Measurements from ENCODE around the gene PFN3. TPM values are rescaled to one million over a fixed set of nuclear protein-coding genes. Genes with fewer than 3 reads are reported as not detected.

Gene PFN3
- total and polyA plus RNA-seq, 2 of the 13 experiments (the other 11 are each of a cell fraction or from before 2014, with no cell fraction given): not detected

DNA sequence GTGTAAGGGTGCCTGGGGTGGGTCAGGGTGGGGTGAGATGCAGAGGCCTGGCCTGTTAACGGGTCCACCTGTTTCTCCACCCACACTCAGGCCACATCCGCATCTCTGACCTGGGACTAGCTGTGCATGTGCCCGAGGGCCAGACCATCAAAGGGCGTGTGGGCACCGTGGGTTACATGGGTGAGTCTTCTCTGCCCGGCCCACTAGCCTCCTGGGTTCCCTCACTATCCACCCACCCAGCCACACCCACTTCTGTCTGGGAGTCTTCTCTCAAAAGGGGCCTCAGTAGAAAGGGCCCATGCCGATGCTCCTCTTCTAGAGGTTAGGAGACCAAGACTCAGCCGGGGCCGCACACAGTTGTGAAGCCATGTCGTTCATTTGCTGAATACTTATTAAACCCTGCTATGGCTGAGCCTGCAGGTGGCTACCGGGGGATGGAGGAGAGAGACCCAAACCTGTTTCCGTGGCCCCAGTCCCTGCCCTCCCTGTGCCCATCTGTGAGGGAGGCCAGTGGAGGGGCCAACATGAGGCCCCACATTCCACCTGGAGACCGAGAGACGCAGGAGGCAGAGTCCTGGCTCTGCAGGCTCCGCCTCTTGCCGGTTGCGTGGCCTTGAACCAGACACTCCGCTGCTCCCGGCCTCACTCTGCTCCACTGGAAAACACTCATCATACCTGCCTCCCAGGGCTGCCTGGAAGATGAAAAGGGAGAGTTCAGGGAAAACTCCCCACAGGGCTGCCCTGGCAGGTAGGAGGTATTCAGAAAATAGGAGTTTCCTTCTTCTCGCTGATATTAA is 34.7 kb upstream of the PFN3 start:
- POLR2A ChIA-PET: interaction anchor here (1.1 to 1.6 kb wide), 4 partner anchors 9 to 56 kb away, joined by 3 to 5 read pairs (median 3); partner anchors contain the start of gene GRK6
- Histone ChIP-seq H3K36me3 (replicated peaks in 1 of 2; ENCODE audit: control insufficient read depth in 1 of 2, insufficient read depth in 2 of 2, low read length in 2 of 2) (peaks cover 22 to 32% of the 10 kb centered on the region in 2 experiments; a peak in 4 of 5 replicates), H3K9me3 (ENCODE audit: low read length) (no peaks in the 10 kb centered on the region), H3K4me2 (ENCODE audit: low read depth, low read length) (peak overlapping the region; percentile 14; the same call in 1 of the 2 replicates), H3K9ac (ENCODE audit: insufficient read depth, low read depth, low read length) (no peak overlapping the region), H3K4me1 (ENCODE audit: insufficient read depth, low read length) (peaks cover 35% of the 10 kb centered on the region), H3K79me2 (ENCODE audit: insufficient read depth, low read length) (no peaks in the 10 kb centered on the region), H2AFZ (ENCODE audit: low read length) (no peak overlapping the region), H3K27me3 (ENCODE audit: control insufficient read depth in 1 of 2, insufficient read depth in 2 of 2, low read length in 2 of 2) (no peaks in the 10 kb centered on the region), H3K27ac (ENCODE audit: extremely low read length, insufficient read depth, low read length) (peak overlapping the region; percentile 58), H4K20me1 (ENCODE audit: insufficient read depth, low read length) (no peaks in the 10 kb centered on the region), H3K4me3 (replicated peaks in 1 of 3; ENCODE audit: insufficient read depth in 1 of 3, low read depth in 2 of 3, low read length in 3 of 3) (no peak overlapping the region; a peak in 1 of 6 replicates)
- 67% methylated on average over 6 of the region's 20 CpGs for WGBS (ENCODE audit: low lambda C conversion rate)
- no peak for FAIRE-seq
- in situ Hi-C loops (cut with HindIII; ENCODE audit: extremely low pct_ligation_motif_present, low pct_unique_long_range_greater_than_20kb) (no loop called here), intact Hi-C loops (cut with micrococcal nuclease; ENCODE audit: unreplicated experiment) (no loop called here)
- peak; percentile 69 for DNase-seq (ENCODE audit: low spot score)
- peak; percentile 82 for ATAC-seq
- CTCF ChIA-PET (ENCODE audit: low intra/inter-chr PET ratio, low total read pairs): no interaction called here
- no TSS peak for BruUV-seq (replicated peaks)
- TF ChIP-seq, protein P1, sequence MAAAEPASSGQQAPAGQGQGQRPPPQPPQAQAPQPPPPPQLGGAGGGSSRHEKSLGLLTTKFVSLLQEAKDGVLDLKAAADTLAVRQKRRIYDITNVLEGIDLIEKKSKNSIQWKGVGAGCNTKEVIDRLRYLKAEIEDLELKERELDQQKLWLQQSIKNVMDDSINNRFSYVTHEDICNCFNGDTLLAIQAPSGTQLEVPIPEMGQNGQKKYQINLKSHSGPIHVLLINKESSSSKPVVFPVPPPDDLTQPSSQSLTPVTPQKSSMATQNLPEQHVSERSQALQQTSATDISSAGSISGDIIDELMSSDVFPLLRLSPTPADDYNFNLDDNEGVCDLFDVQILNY (CRISPR knock-in tag; conservative IDR thresholded peaks at IDR 0.05): no peak
- TF ChIP-seq, protein P2, sequence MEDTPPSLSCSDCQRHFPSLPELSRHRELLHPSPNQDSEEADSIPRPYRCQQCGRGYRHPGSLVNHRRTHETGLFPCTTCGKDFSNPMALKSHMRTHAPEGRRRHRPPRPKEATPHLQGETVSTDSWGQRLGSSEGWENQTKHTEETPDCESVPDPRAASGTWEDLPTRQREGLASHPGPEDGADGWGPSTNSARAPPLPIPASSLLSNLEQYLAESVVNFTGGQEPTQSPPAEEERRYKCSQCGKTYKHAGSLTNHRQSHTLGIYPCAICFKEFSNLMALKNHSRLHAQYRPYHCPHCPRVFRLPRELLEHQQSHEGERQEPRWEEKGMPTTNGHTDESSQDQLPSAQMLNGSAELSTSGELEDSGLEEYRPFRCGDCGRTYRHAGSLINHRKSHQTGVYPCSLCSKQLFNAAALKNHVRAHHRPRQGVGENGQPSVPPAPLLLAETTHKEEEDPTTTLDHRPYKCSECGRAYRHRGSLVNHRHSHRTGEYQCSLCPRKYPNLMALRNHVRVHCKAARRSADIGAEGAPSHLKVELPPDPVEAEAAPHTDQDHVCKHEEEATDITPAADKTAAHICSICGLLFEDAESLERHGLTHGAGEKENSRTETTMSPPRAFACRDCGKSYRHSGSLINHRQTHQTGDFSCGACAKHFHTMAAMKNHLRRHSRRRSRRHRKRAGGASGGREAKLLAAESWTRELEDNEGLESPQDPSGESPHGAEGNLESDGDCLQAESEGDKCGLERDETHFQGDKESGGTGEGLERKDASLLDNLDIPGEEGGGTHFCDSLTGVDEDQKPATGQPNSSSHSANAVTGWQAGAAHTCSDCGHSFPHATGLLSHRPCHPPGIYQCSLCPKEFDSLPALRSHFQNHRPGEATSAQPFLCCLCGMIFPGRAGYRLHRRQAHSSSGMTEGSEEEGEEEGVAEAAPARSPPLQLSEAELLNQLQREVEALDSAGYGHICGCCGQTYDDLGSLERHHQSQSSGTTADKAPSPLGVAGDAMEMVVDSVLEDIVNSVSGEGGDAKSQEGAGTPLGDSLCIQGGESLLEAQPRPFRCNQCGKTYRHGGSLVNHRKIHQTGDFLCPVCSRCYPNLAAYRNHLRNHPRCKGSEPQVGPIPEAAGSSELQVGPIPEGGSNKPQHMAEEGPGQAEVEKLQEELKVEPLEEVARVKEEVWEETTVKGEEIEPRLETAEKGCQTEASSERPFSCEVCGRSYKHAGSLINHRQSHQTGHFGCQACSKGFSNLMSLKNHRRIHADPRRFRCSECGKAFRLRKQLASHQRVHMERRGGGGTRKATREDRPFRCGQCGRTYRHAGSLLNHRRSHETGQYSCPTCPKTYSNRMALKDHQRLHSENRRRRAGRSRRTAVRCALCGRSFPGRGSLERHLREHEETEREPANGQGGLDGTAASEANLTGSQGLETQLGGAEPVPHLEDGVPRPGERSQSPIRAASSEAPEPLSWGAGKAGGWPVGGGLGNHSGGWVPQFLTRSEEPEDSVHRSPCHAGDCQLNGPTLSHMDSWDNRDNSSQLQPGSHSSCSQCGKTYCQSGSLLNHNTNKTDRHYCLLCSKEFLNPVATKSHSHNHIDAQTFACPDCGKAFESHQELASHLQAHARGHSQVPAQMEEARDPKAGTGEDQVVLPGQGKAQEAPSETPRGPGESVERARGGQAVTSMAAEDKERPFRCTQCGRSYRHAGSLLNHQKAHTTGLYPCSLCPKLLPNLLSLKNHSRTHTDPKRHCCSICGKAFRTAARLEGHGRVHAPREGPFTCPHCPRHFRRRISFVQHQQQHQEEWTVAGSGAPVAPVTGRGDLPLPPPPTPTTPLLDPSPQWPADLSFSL (CRISPR knock-in tag; IDR thresholded peaks at IDR 0.05): no peak
- TF ChIP-seq ZNF350 (CRISPR knock-in tag; IDR thresholded peaks at IDR 0.05; ENCODE audit: borderline replicate concordance, low read depth) (no peak), NONO (IDR thresholded peaks at IDR 0.05) (no peak), NONO (CRISPR knock-in tag; conservative IDR thresholded peaks at IDR 0.05) (no peak), ZFP62 (CRISPR knock-in tag; IDR thresholded peaks at IDR 0.05) (no peak), ZBTB38 (CRISPR knock-in tag; IDR thresholded peaks at IDR 0.05) (0 out of 2 replicates have a peak, but pooled peaks have one; percentile 23), JUNB (CRISPR knock-in tag; IDR thresholded peaks at IDR 0.05; ENCODE audit: borderline replicate concordance) (no peak), SP2 (CRISPR knock-in tag; IDR thresholded peaks at IDR 0.05) (no peak)
- TF ChIP-seq, protein P3, sequence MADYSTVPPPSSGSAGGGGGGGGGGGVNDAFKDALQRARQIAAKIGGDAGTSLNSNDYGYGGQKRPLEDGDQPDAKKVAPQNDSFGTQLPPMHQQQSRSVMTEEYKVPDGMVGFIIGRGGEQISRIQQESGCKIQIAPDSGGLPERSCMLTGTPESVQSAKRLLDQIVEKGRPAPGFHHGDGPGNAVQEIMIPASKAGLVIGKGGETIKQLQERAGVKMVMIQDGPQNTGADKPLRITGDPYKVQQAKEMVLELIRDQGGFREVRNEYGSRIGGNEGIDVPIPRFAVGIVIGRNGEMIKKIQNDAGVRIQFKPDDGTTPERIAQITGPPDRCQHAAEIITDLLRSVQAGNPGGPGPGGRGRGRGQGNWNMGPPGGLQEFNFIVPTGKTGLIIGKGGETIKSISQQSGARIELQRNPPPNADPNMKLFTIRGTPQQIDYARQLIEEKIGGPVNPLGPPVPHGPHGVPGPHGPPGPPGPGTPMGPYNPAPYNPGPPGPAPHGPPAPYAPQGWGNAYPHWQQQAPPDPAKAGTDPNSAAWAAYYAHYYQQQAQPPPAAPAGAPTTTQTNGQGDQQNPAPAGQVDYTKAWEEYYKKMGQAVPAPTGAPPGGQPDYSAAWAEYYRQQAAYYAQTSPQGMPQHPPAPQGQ (CRISPR knock-in tag; IDR thresholded peaks at IDR 0.05; ENCODE audit: borderline replicate concordance): no peak
- TF ChIP-seq, protein P4, sequence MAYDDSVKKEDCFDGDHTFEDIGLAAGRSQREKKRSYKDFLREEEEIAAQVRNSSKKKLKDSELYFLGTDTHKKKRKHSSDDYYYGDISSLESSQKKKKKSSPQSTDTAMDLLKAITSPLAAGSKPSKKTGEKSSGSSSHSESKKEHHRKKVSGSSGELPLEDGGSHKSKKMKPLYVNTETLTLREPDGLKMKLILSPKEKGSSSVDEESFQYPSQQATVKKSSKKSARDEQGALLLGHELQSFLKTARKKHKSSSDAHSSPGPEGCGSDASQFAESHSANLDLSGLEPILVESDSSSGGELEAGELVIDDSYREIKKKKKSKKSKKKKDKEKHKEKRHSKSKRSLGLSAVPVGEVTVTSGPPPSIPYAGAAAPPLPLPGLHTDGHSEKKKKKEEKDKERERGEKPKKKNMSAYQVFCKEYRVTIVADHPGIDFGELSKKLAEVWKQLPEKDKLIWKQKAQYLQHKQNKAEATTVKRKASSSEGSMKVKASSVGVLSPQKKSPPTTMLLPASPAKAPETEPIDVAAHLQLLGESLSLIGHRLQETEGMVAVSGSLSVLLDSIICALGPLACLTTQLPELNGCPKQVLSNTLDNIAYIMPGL (CRISPR knock-in tag; IDR thresholded peaks at IDR 0.05; ENCODE audit: borderline replicate concordance in 1 of 2, low read depth in 1 of 2): 0 out of 4 replicates have a peak, but pooled peaks of 1 of the 2 experiments have one; percentile 34

Measured in HepG2 (cell line).